ENCODE measurements around the gene MAP4K2. TPM values are rescaled to one million over a fixed set of nuclear protein-coding genes. Genes with fewer than 3 reads are reported as not detected.

MAP4K2 gene
- total and polyA plus RNA-seq, 9 of the 15 experiments (the other 6 are each of a cell fraction or from before 2014, with no cell fraction given) = 0.13 to 14.5 (median 7.3) TPM

DNA sequence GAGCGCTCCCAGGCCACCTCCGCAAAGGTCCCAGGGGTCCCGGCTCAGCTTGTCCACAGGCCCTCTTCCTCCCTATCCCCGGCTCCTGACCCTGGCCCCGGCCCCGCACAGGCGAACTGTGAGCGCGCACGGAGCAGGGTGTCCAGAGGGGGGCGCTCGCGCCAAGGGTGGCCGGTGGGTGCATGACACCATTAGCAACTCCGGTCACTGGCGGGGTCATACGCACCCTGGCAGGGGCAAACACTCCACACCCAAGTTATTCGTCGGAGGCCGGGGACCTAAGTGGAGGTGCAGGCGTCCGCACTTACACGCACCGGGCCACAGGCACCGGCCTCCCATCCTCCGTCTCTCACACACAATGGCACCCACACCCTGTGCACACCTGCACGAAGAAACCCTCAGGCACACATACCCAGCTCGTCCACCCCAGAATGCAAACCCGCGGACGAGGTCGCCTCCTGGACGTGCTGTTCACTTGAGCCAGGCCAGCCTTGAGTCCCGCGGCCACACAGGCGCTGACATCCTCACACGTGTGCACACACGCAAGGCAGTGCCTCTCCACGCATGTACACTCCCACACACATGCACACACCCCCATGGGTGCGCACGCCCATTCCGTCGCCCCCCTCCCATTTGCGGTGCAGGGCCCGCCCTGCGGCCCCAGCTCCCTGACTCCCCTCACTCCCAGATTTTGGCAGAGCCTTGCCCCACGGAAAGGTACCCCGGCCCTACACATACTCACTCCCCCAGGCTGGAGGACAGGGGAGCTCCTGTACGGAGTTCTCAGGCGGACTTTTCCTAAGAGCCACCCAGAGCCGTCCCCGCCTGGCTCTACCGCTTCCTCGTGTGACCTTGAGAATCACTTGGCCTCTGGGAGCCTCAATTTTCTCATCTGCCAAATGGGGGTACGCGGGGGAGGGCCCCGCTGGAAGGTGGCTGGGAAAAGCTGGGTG, 59.1 kb downstream of the MAP4K2 start, which contains the start of gene RASGRP2 (continued):
- TF ChIP-seq MXI1 (IDR thresholded peaks at IDR 0.05; ENCODE audit: low read depth, low read length) (0 out of 2 replicates have a peak, but pooled peaks have one; percentile 46), CREB1 (IDR thresholded peaks at IDR 0.05) (no peak; the same call in 1 of the 2 replicates), CREB1 (CRISPR knock-in tag; IDR thresholded peaks at IDR 0.05) (peak; percentile 66), ZBTB17 (CRISPR knock-in tag; IDR thresholded peaks at IDR 0.05) (peak; percentile 45; the same call in 1 of the 2 replicates), FOXP1 (CRISPR knock-in tag; IDR thresholded peaks at IDR 0.05) (peak; percentile 48; the same call in 1 of the 2 replicates), BRD9 (IDR thresholded peaks at IDR 0.05; ENCODE audit: low read depth, partially characterized antibody) (peak; percentile 40), ZFP30 (CRISPR knock-in tag; IDR thresholded peaks at IDR 0.05; ENCODE audit: borderline replicate concordance) (no peak), ILF3 (IDR thresholded peaks at IDR 0.05; ENCODE audit: borderline replicate concordance) (no peak), ELF4 (CRISPR knock-in tag; IDR thresholded peaks at IDR 0.05) (no peak), CTBP1 (IDR thresholded peaks at IDR 0.05; ENCODE audit: borderline replicate concordance) (peak; percentile 57), FOS (IDR thresholded peaks at IDR 0.05; ENCODE audit: extremely low read depth, insufficient read length) (no peak), SREBF2 (CRISPR knock-in tag; IDR thresholded peaks at IDR 0.05) (no peak), GATA2 (CRISPR knock-in tag; IDR thresholded peaks at IDR 0.05) (no peak), HDGF (IDR thresholded peaks at IDR 0.05) (no peak), BRF1 (IDR thresholded peaks at IDR 0.05; ENCODE audit: borderline replicate concordance, extremely low read depth, insufficient read length) (no peak), NFYB (IDR thresholded peaks at IDR 0.05; ENCODE audit: extremely low read depth, insufficient read length) (no peak)
- TF ChIP-seq, protein P1, sequence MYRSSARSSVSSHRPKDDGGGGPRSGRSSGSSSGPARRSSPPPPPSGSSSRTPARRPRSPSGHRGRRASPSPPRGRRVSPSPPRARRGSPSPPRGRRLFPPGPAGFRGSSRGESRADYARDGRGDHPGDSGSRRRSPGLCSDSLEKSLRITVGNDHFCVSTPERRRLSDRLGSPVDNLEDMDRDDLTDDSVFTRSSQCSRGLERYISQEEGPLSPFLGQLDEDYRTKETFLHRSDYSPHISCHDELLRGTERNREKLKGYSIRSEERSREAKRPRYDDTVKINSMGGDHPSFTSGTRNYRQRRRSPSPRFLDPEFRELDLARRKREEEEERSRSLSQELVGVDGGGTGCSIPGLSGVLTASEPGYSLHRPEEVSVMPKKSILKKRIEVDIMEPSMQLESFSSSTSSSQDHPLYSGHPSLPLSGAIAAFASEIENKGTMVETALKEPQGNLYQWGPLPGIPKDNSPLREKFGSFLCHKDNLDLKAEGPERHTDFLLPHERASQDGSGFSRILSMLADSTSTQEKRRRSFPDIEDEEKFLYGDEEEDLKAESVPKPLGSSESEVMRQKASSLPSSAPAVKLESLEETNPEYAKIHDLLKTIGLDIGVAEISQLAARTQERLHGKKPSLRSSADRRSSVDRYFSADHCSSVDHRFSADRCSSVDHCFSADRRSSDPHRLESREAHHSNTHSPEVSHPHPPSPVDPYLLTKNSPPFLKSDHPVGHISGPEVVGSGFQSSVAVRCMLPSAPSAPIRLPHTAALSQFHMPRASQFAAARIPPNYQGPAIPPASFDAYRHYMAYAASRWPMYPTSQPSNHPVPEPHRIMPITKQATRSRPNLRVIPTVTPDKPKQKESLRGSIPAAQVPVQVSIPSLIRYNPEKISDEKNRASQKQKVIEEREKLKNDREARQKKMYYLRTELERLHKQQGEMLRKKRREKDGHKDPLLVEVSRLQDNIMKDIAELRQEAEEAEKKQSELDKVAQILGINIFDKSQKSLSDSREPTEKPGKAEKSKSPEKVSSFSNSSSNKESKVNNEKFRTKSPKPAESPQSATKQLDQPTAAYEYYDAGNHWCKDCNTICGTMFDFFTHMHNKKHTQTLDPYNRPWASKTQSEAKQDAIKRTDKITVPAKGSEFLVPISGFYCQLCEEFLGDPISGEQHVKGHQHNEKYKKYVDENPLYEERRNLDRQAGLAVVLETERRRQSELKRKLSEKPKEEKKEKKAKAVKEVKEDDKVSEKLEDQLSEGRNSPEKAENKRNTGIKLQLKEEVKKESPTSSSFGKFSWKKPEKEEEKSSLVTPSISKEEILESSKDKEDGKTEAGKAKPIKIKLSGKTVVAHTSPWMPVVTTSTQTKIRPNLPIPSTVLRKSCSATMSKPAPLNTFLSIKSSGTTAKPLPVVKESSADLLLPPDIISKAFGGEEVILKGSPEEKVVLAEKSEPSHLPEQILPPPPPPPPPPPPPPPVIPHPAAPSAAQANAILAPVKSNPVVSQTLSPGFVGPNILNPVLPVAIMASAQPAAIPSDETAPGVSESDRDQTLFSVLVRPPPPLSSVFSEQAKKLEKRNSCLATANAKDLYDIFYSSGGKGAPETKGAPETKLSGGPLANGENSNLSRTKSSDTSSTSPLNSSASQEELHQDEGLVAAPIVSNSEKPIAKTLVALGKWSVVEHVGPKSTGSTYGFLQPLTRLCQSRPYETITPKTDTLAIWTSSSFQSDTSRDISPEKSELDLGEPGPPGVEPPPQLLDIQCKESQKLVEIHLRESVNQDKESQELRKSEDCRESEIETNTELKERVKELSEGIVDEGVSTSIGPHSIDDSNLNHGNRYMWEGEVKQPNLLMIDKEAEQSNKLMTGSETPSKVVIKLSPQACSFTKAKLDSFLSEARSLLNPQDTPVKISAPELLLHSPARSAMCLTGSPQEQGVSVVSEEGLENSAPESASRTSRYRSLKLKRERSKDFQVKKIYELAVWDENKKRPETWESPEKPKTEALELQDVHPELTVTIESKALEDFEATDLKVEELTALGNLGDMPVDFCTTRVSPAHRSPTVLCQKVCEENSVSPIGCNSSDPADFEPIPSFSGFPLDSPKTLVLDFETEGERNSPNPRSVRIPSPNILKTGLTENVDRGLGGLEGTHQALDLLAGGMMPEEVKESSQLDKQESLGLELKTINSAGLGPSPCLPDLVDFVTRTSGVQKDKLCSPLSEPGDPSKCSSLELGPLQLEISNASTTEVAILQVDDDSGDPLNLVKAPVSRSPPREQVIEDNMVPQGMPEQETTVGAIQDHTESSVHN (IDR thresholded peaks at IDR 0.05; ENCODE audit: borderline replicate concordance in 1 of 2, low read depth in 1 of 2) = no peak
- TF ChIP-seq, protein P2, sequence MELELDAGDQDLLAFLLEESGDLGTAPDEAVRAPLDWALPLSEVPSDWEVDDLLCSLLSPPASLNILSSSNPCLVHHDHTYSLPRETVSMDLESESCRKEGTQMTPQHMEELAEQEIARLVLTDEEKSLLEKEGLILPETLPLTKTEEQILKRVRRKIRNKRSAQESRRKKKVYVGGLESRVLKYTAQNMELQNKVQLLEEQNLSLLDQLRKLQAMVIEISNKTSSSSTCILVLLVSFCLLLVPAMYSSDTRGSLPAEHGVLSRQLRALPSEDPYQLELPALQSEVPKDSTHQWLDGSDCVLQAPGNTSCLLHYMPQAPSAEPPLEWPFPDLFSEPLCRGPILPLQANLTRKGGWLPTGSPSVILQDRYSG (tag; conservative IDR thresholded peaks at IDR 0.05; ENCODE audit: low read depth) = no peak

Data from K562 (cell line).